ENCODE data around the gene CRNN.

Gene CRNN

GRCh38 chr1:152413909-152414308 lies at the start of gene CRNN:
TSS of gene CRNN (minus strand) at chr1:152414263. CDS start at chr1:152412233, 2,030 bp downstream.
- Histone ChIP-seq H3K4me1 (ENCODE audit: control insufficient read depth, insufficient read depth, low read length) (no peaks in the 10 kb centered on the region), H3K36me3 (ENCODE audit: control insufficient read depth, insufficient read depth, low read length) (no peaks in the 10 kb centered on the region), H3K27me3 (ENCODE audit: control insufficient read depth, insufficient read depth, low read length) (no peaks in the 10 kb centered on the region), H3K4me3 (ENCODE audit: low read depth, low read length) (no peak within 1 kb of the TSS), H3K9me3 (ENCODE audit: control insufficient read depth, insufficient read depth, low read length) (peaks cover 28% of the 10 kb centered on the region), H3K9ac (ENCODE audit: low read depth, low read length) (no peak within 1 kb of the TSS)

- Histone ChIP-seq H3K4me1 (ENCODE audit: control insufficient read depth, insufficient read depth, low read length) (no peaks in the 10 kb centered on the region), H3K27me3 (ENCODE audit: control insufficient read depth, insufficient read depth, low read length) (no peaks in the 10 kb centered on the region), H3K4me3 (ENCODE audit: low read depth, low read length) (no peak overlapping the region), H3K36me3 (ENCODE audit: control insufficient read depth, insufficient read depth, low read length) (no peaks in the 10 kb centered on the region), H3K9me3 (ENCODE audit: control insufficient read depth, insufficient read depth, low read length) (no peaks in the 10 kb centered on the region), H3K9ac (ENCODE audit: low read depth, low read length) (no peak overlapping the region)
Observed at GRCh38 chr1:152462636-152463035, 48.6 kb upstream of the CRNN start.

- H3K4me1 ChIP-seq (ENCODE audit: control insufficient read depth, insufficient read depth, low read length), result no peaks in the 10 kb centered on the region
- no peak overlapping the region for H3K4me3 ChIP-seq (ENCODE audit: low read depth, low read length)
- no peak overlapping the region for H3K9ac ChIP-seq (ENCODE audit: low read depth, low read length)
- H3K9me3 ChIP-seq (ENCODE audit: control insufficient read depth, insufficient read depth, low read length), result no peaks in the 10 kb centered on the region
- H3K27me3 ChIP-seq (ENCODE audit: control insufficient read depth, insufficient read depth, low read length), result no peaks in the 10 kb centered on the region
- no peaks in the 10 kb centered on the region for H3K36me3 ChIP-seq (ENCODE audit: control insufficient read depth, insufficient read depth, low read length)
Observed at GRCh38 chr1:152461544-152461943, 47.5 kb upstream of the CRNN start.

- Histone ChIP-seq H3K9me3 (ENCODE audit: control insufficient read depth, insufficient read depth, low read length) (no peaks in the 10 kb centered on the region), H3K9ac (ENCODE audit: low read depth, low read length) (no peak overlapping the region), H3K27me3 (ENCODE audit: control insufficient read depth, insufficient read depth, low read length) (no peaks in the 10 kb centered on the region), H3K36me3 (ENCODE audit: control insufficient read depth, insufficient read depth, low read length) (no peaks in the 10 kb centered on the region), H3K4me1 (ENCODE audit: control insufficient read depth, insufficient read depth, low read length) (no peaks in the 10 kb centered on the region), H3K4me3 (ENCODE audit: low read depth, low read length) (no peak overlapping the region)
Observed at GRCh38 chr1:152460529-152460899, 46.5 kb upstream of the CRNN start.

GRCh38 chr1:152459596-152460528 lies 45.8 kb upstream of the CRNN start:
- Histone ChIP-seq H3K9ac (ENCODE audit: low read depth, low read length) (no peak overlapping the region), H3K4me3 (ENCODE audit: low read depth, low read length) (no peak overlapping the region), H3K9me3 (ENCODE audit: control insufficient read depth, insufficient read depth, low read length) (no peaks in the 10 kb centered on the region)

GRCh38 chr1:152458384-152459185 lies 44.5 kb upstream of the CRNN start:
- Histone ChIP-seq H3K27me3 (ENCODE audit: control insufficient read depth, insufficient read depth, low read length) (no peaks in the 10 kb centered on the region), H3K9ac (ENCODE audit: low read depth, low read length) (no peak overlapping the region), H3K4me1 (ENCODE audit: control insufficient read depth, insufficient read depth, low read length) (no peaks in the 10 kb centered on the region), H3K36me3 (ENCODE audit: control insufficient read depth, insufficient read depth, low read length) (no peaks in the 10 kb centered on the region), H3K4me3 (ENCODE audit: low read depth, low read length) (no peak overlapping the region), H3K9me3 (ENCODE audit: control insufficient read depth, insufficient read depth, low read length) (no peaks in the 10 kb centered on the region)

More at GRCh38 chr1:152459596-152460528, 45.8 kb upstream of the CRNN start:
- H3K36me3 ChIP-seq (ENCODE audit: control insufficient read depth, insufficient read depth, low read length), result no peaks in the 10 kb centered on the region
- no peaks in the 10 kb centered on the region for H3K4me1 ChIP-seq (ENCODE audit: control insufficient read depth, insufficient read depth, low read length)
- H3K27me3 ChIP-seq (ENCODE audit: control insufficient read depth, insufficient read depth, low read length), result no peaks in the 10 kb centered on the region

GRCh38 chr1:152457561-152457960 lies 43.5 kb upstream of the CRNN start:
- Histone ChIP-seq H3K4me1 (ENCODE audit: control insufficient read depth, insufficient read depth, low read length) (no peaks in the 10 kb centered on the region), H3K4me3 (ENCODE audit: low read depth, low read length) (no peak overlapping the region), H3K9me3 (ENCODE audit: control insufficient read depth, insufficient read depth, low read length) (no peaks in the 10 kb centered on the region), H3K9ac (ENCODE audit: low read depth, low read length) (no peak overlapping the region), H3K27me3 (ENCODE audit: control insufficient read depth, insufficient read depth, low read length) (no peaks in the 10 kb centered on the region), H3K36me3 (ENCODE audit: control insufficient read depth, insufficient read depth, low read length) (no peaks in the 10 kb centered on the region)

- Histone ChIP-seq H3K4me3 (ENCODE audit: low read depth, low read length) (no peak overlapping the region), H3K27me3 (ENCODE audit: control insufficient read depth, insufficient read depth, low read length) (no peaks in the 10 kb centered on the region), H3K36me3 (ENCODE audit: control insufficient read depth, insufficient read depth, low read length) (no peaks in the 10 kb centered on the region), H3K9me3 (ENCODE audit: control insufficient read depth, insufficient read depth, low read length) (no peaks in the 10 kb centered on the region), H3K9ac (ENCODE audit: low read depth, low read length) (no peak overlapping the region), H3K4me1 (ENCODE audit: control insufficient read depth, insufficient read depth, low read length) (no peaks in the 10 kb centered on the region)
Observed at GRCh38 chr1:152457071-152457470, 43.0 kb upstream of the CRNN start.

- H3K27me3 ChIP-seq (ENCODE audit: control insufficient read depth, insufficient read depth, low read length), result no peaks in the 10 kb centered on the region
- no peak overlapping the region for H3K9ac ChIP-seq (ENCODE audit: low read depth, low read length)
- no peaks in the 10 kb centered on the region for H3K36me3 ChIP-seq (ENCODE audit: control insufficient read depth, insufficient read depth, low read length)
Observed at GRCh38 chr1:152451254-152451653, 37.2 kb upstream of the CRNN start.

GRCh38 chr1:152449661-152450060 lies 35.6 kb upstream of the CRNN start:
- Histone ChIP-seq H3K9me3 (ENCODE audit: control insufficient read depth, insufficient read depth, low read length) (peaks cover 9% of the 10 kb centered on the region), H3K4me3 (ENCODE audit: low read depth, low read length) (no peak overlapping the region), H3K9ac (ENCODE audit: low read depth, low read length) (no peak overlapping the region), H3K4me1 (ENCODE audit: control insufficient read depth, insufficient read depth, low read length) (no peaks in the 10 kb centered on the region), H3K27me3 (ENCODE audit: control insufficient read depth, insufficient read depth, low read length) (no peaks in the 10 kb centered on the region), H3K36me3 (ENCODE audit: control insufficient read depth, insufficient read depth, low read length) (no peaks in the 10 kb centered on the region)

More at GRCh38 chr1:152451254-152451653, 37.2 kb upstream of the CRNN start:
- H3K4me1 ChIP-seq (ENCODE audit: control insufficient read depth, insufficient read depth, low read length), result no peaks in the 10 kb centered on the region
- peaks cover 9% of the 10 kb centered on the region for H3K9me3 ChIP-seq (ENCODE audit: control insufficient read depth, insufficient read depth, low read length)
- H3K4me3 ChIP-seq (ENCODE audit: low read depth, low read length), result no peak overlapping the region

- H3K4me1 ChIP-seq (ENCODE audit: control insufficient read depth, insufficient read depth, low read length), result no peaks in the 10 kb centered on the region
- no peaks in the 10 kb centered on the region for H3K36me3 ChIP-seq (ENCODE audit: control insufficient read depth, insufficient read depth, low read length)
- peaks cover 9% of the 10 kb centered on the region for H3K9me3 ChIP-seq (ENCODE audit: control insufficient read depth, insufficient read depth, low read length)
- H3K9ac ChIP-seq (ENCODE audit: low read depth, low read length), result no peak overlapping the region
- no peak overlapping the region for H3K4me3 ChIP-seq (ENCODE audit: low read depth, low read length)
- H3K27me3 ChIP-seq (ENCODE audit: control insufficient read depth, insufficient read depth, low read length), result no peaks in the 10 kb centered on the region
Observed at GRCh38 chr1:152448496-152448895, 34.4 kb upstream of the CRNN start.
